Upper lobe of left lung (tissue), 6 donors: ENCODE measurements around the gene AMOTL1. TPM values are rescaled to one million over a fixed set of nuclear protein-coding genes. Genes with fewer than 3 reads are reported as not detected.
A peak's percentile ranks its signal among the peaks of the same experiment; 100 is the strongest.

Experiments
- ATAC-seq, 2 donors: fragments of 200-7000 bp; cut with Tn5 transposase; one replicate each; pipeline ENCODE4 v1.9.1; 2022; ENCODE audit warnings: mild to moderate bottlenecking in 2 of 2, moderate library complexity in 2 of 2; ENCODE audit not compliant: low FRiP score in 2 of 2
- DNase-seq, 2 donors: peaks; one replicate each; pipeline ENCODE4 v3.0.0-alpha.2; 2019 to 2020
- H3K27ac ChIP-seq, 4 donors: fragments of 200-600 bp; sonication (generic); one replicate each; pipeline ENCODE4 v1.5.1; 2016 to 2019
- H3K27me3 ChIP-seq, 4 donors: fragments of 200-600 bp; sonication (generic); one replicate each; pipeline ENCODE4 v1.5.1; 2017 to 2019
- H3K36me3 ChIP-seq, 4 donors: fragments of 200-600 bp; sonication (generic); one replicate each; pipeline ENCODE4 v1.5.1; 2016 to 2019
- H3K4me1 ChIP-seq, 4 donors: fragments of 200-600 bp; sonication (generic); one replicate each; pipeline ENCODE4 v1.5.1; 2018 to 2019
- H3K4me3 ChIP-seq, 4 donors: fragments of 200-600 bp; sonication (generic); one replicate each; pipeline ENCODE4 v1.5.1; 2017 to 2019; ENCODE audit warnings: mild to moderate bottlenecking in 2 of 4, moderate library complexity in 1 of 4
- H3K9me3 ChIP-seq, 4 donors: fragments of 200-600 bp; sonication (generic); one replicate each; pipeline ENCODE4 v1.5.1; 2018 to 2019
- CTCF ChIP-seq, 6 experiments: fragments of 450-650 bp in 4 of 6; fragments of 200-600 bp in 2 of 6; sonication (generic) in 2 of 6; IDR thresholded peaks; one replicate each; pipeline ENCODE4 v1.5.1; 2016 to 2019; ENCODE audit warnings: antibody characterized with exemption in 6 of 6
- EP300 ChIP-seq, 4 donors: sonication (generic); formaldehyde crosslinking; IDR thresholded peaks; one replicate each; pipeline ENCODE4 v1.5.1; 2017; ENCODE audit warnings: antibody characterized with exemption in 4 of 4, control low read depth in 2 of 4
- POLR2A ChIP-seq, 4 donors: fragments of 450-650 bp; IDR thresholded peaks; one replicate each; pipeline ENCODE4 v1.5.1; 2016 to 2017; ENCODE audit warnings: antibody characterized with exemption in 4 of 4, mild to moderate bottlenecking in 2 of 4
- POLR2AphosphoS5 ChIP-seq, 2 donors: sonication (generic); formaldehyde crosslinking; IDR thresholded peaks; one replicate each; pipeline ENCODE4 v1.5.1; 2017; ENCODE audit warnings: antibody characterized with exemption in 2 of 2
- WGBS, 2 donors: methylation state at CpG; one replicate each; pipeline ENCODE4 v1.1.5; 2017 to 2018; 5-methylcytosine and 5-hydroxymethylcytosine counted together
- total RNA-seq, 6 donors: library from RNA; depleted of rRNA in 4 of 6; stranded (reverse); fragments of >200 nt in 4 of 6; gene quantifications; one replicate each; pipeline versions ENCODE4 v1.1.0 to v1.2.1, GENCODE V29; 2016 to 2021
- donor health status: DM: no; HTN: no; CAD: no; lungs with moderate emphysema.
- donor health status: DM: no; HTN: yes; CAD: no; lungs with severe emphysema.

The AMOTL1 gene
- total RNA-seq, 6 donors from 2014 or later: 30.4 to 54.7 (median 46.1) TPM

GRCh38 chr11:94873916-94874540 lies 105.9 kb downstream of the AMOTL1 start:
- peaks cover 0 to 89% (median 39%) of the 10 kb centered on the region in 4 donors for H3K36me3 ChIP-seq
- peak overlapping the region in 1 of 4 donors; percentile 24 for H3K27ac ChIP-seq
- WGBS, 2 donors: 86 to 87% methylated on average over 5 of the region's 5 CpGs

DNA sequence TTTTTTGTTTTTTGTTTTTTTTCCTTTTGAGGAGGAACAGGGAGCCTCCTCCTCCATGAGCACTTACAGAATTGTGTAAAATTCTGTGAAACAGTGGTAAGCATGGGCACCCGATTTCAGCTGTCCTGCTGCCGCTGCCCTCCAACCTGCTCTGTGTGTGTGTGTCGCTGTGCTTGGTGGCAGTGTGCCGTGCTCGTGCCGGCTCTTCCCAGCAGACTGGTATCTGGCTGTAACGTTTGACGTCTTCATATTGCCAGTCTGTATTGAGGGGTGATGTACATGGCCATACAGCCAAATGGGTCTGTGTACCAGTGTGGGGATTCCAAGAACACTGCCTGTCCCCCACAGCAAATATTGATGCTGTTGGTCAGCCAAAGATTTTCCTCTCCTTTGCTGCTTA lies 108.1 kb downstream of the AMOTL1 start:
- TF ChIP-seq CTCF (IDR thresholded peaks at IDR 0.05) (no peak), EP300 (IDR thresholded peaks at IDR 0.05) (no peak), POLR2AphosphoS5 (IDR thresholded peaks at IDR 0.05) (no peak), POLR2A (IDR thresholded peaks at IDR 0.05) (no peak)
- 81 to 85% methylated on average over 8 of the region's 8 CpGs for WGBS, 2 donors
- H3K4me3 ChIP-seq: no peak overlapping the region
- H3K27me3 ChIP-seq: no peaks in the 10 kb centered on the region
- no peaks in the 10 kb centered on the region for H3K9me3 ChIP-seq
- peaks cover 0 to 75% (median 29%) of the 10 kb centered on the region in 4 donors for H3K36me3 ChIP-seq
- DNase-seq (peak in 1 of 2 donors; percentile 37), ATAC-seq (no peak)
- H3K27ac ChIP-seq: peak overlapping the region in 3 of 4 donors; percentile 36 to 70 (median 59)
- H3K4me1 ChIP-seq: peaks cover 4 to 14% (median 13%) of the 10 kb centered on the region in 4 donors

More at GRCh38 chr11:94873916-94874540, 105.9 kb downstream of the AMOTL1 start:
- Histone ChIP-seq H3K4me3 (no peak overlapping the region), H3K9me3 (no peaks in the 10 kb centered on the region), H3K27me3 (no peaks in the 10 kb centered on the region), H3K4me1 (peaks cover 4 to 14% (median 13%) of the 10 kb centered on the region in 4 donors)
- TF ChIP-seq CTCF (IDR thresholded peaks at IDR 0.05): no peak
- TF ChIP-seq POLR2AphosphoS5 (IDR thresholded peaks at IDR 0.05): no peak
- no peak for TF ChIP-seq EP300 (IDR thresholded peaks at IDR 0.05)
- no peak for TF ChIP-seq POLR2A (IDR thresholded peaks at IDR 0.05)
- DNase-seq (no peak), ATAC-seq (no peak)

DNA sequence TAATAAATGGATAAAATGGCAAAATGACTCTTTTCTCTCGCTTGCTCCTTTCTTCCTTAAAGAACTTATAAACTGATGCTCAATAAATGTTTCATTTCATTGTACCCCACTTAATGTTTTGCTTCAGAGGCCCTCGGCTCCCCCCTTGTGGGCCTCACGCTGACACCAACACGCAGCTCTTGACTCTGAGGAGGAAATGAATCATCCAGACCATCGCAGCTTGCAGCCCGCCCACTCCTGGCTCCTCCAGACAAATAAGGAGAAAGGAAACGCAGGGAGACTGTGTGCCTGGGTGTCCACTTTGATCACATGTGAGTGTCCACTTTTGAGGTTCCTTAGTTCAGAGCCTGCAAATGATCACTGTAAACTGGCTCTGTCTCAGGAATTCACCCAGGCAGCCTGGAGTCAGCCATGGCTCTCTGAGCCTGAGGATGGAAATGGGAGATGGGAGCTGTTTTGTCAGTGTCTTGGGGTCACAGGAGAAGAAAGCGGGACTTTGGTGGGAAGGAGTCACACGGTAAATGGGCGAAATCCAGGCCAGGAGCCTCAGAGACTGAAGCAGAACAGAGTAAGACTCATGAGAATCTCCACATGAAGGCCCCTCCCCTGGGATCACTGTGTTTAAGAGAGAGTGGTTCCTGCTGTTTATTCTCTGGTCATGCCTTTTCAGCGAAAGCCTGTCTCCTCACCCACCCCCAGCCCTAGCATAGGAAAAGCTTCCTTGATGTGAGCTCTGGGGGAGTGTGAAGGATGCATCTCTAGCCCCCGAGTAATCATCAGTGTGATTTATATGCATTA lies 108.7 kb downstream of the AMOTL1 start:
- H3K4me1 ChIP-seq: peaks cover 4 to 14% (median 13%) of the 10 kb centered on the region in 4 donors
- H3K4me3 ChIP-seq: no peak overlapping the region
- peak in 2 of 6 experiments; percentile 26 to 37 for TF ChIP-seq CTCF (IDR thresholded peaks at IDR 0.05)
- peak; percentile 9 to 31 for TF ChIP-seq POLR2AphosphoS5 (IDR thresholded peaks at IDR 0.05)
- no peak for TF ChIP-seq POLR2A (IDR thresholded peaks at IDR 0.05)
- peak in 1 of 4 donors; percentile 30 for TF ChIP-seq EP300 (IDR thresholded peaks at IDR 0.05)
- peak overlapping the region in 3 of 4 donors; percentile 53 to 70 (median 59) for H3K27ac ChIP-seq
- ATAC-seq (peak; percentile 71 to 90), DNase-seq (peak in 1 of 2 donors; percentile 79)
- H3K9me3 ChIP-seq: no peaks in the 10 kb centered on the region
- H3K36me3 ChIP-seq: peaks cover 0 to 72% (median 26%) of the 10 kb centered on the region in 4 donors
- WGBS, 2 donors: 38 to 46% methylated on average over 11 of the region's 12 CpGs
- H3K27me3 ChIP-seq: no peaks in the 10 kb centered on the region

GRCh38 chr11:94877443-94878200 lies 109.5 kb downstream of the AMOTL1 start:
- peak overlapping the region in 2 of 4 donors; percentile 45 to 70 for H3K27ac ChIP-seq
- TF ChIP-seq EP300 (IDR thresholded peaks at IDR 0.05) (no peak), CTCF (IDR thresholded peaks at IDR 0.05) (no peak), POLR2A (IDR thresholded peaks at IDR 0.05) (no peak), POLR2AphosphoS5 (IDR thresholded peaks at IDR 0.05) (no peak)
- 88 to 92% methylated on average over 11 of the region's 11 CpGs for WGBS, 2 donors

More at GRCh38 chr11:94877443-94878200, 109.5 kb downstream of the AMOTL1 start:
- H3K4me3 ChIP-seq: no peak overlapping the region
- DNase-seq: no peak
- H3K36me3 ChIP-seq: peaks cover 0 to 65% (median 18%) of the 10 kb centered on the region in 4 donors
- no peak for ATAC-seq
- H3K27me3 ChIP-seq: no peaks in the 10 kb centered on the region
- peaks cover 4 to 14% (median 13%) of the 10 kb centered on the region in 4 donors for H3K4me1 ChIP-seq
- H3K9me3 ChIP-seq: no peaks in the 10 kb centered on the region
